GM12878 (cell line): ENCODE results near the gene CCDC80.

Experiments
- ATF7 ChIP-seq: fragments of 450-650 bp; IDR thresholded peaks from 2 replicates; pipeline ENCODE4 v1.6.1; 2016; ENCODE audit warnings: low read depth, mild to moderate bottlenecking
- EZH2 ChIP-seq: IDR thresholded peaks from 2 replicates; pipeline ENCODE4 v1.6.1; 2012; ENCODE audit warnings: low read depth, mild to moderate bottlenecking, control low read depth, inconsistent platforms, low read length, borderline replicate concordance; ENCODE audit not compliant: control insufficient read depth
- JUND ChIP-seq: IDR thresholded peaks from 2 replicates; pipeline ENCODE4 v1.6.1; 2012; ENCODE audit warnings: low read depth, mild to moderate bottlenecking, low read length, improper control_type of control experiment, moderate library complexity
- POLR2A ChIP-seq: IDR thresholded peaks from 2 replicates; pipeline ENCODE4 v1.6.1; 2011; ENCODE audit warnings: low read depth, mild to moderate bottlenecking, low read length
- REST ChIP-seq: IDR thresholded peaks from 2 replicates; pipeline ENCODE4 v1.6.1; 2012; ENCODE audit warnings: mild to moderate bottlenecking, low read depth, low read length
- RFX5 ChIP-seq: IDR thresholded peaks from 2 replicates; pipeline ENCODE4 v1.6.1; 2011; ENCODE audit warnings: low read depth, low read length, improper control_type of control experiment
- SPI1 ChIP-seq: IDR thresholded peaks from 2 replicates; pipeline ENCODE4 v1.6.1; 2011; ENCODE audit warnings: low read depth, mild to moderate bottlenecking, low read length, moderate library complexity, borderline replicate concordance; ENCODE audit not compliant: insufficient read depth
- WRNIP1 ChIP-seq: IDR thresholded peaks from 2 replicates; pipeline ENCODE4 v1.6.1; 2011; ENCODE audit warnings: low read depth, low read length, improper control_type of control experiment, borderline replicate concordance
- TF ChIP-seq, protein P1 (sequence below), 3 experiments: IDR thresholded peaks in 2 of 3; conservative IDR thresholded peaks in 1 of 3; 2 replicates each; pipeline ENCODE4 v1.5.1; 2011; ENCODE audit warnings: low read depth in 3 of 3, low read length in 3 of 3, mild to moderate bottlenecking in 3 of 3, control low read depth in 2 of 3, moderate library complexity in 2 of 3, inconsistent platforms in 1 of 3, mixed read lengths in 1 of 3; ENCODE audit not compliant: control insufficient read depth in 2 of 3, insufficient read depth in 1 of 3; ENCODE audit errors: extremely low read depth in 1 of 3

GRCh38 chr3:112585782-112586181 lies 55.2 kb downstream of the CCDC80 start:
- TF ChIP-seq SPI1 (no peak), REST (no peak), JUND (no peak), EZH2 (no peak), POLR2A (no peak), WRNIP1 (no peak), RFX5 (no peak), ATF7 (no peak)
- TF ChIP-seq, protein P1, sequence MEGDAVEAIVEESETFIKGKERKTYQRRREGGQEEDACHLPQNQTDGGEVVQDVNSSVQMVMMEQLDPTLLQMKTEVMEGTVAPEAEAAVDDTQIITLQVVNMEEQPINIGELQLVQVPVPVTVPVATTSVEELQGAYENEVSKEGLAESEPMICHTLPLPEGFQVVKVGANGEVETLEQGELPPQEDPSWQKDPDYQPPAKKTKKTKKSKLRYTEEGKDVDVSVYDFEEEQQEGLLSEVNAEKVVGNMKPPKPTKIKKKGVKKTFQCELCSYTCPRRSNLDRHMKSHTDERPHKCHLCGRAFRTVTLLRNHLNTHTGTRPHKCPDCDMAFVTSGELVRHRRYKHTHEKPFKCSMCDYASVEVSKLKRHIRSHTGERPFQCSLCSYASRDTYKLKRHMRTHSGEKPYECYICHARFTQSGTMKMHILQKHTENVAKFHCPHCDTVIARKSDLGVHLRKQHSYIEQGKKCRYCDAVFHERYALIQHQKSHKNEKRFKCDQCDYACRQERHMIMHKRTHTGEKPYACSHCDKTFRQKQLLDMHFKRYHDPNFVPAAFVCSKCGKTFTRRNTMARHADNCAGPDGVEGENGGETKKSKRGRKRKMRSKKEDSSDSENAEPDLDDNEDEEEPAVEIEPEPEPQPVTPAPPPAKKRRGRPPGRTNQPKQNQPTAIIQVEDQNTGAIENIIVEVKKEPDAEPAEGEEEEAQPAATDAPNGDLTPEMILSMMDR (IDR thresholded peaks at IDR 0.05 in 2 of 3, conservative IDR thresholded peaks at IDR 0.05 in 1 of 3; ENCODE audit: control insufficient read depth in 2 of 3, extremely low read depth in 1 of 3, insufficient read depth in 1 of 3, low read depth in 3 of 3, low read length in 3 of 3) = no peak
